ENCODE data around the gene ATP6V0D1.
A peak's percentile ranks its signal among the peaks of the same experiment; 100 is the strongest.

Gene ATP6V0D1

DNA sequence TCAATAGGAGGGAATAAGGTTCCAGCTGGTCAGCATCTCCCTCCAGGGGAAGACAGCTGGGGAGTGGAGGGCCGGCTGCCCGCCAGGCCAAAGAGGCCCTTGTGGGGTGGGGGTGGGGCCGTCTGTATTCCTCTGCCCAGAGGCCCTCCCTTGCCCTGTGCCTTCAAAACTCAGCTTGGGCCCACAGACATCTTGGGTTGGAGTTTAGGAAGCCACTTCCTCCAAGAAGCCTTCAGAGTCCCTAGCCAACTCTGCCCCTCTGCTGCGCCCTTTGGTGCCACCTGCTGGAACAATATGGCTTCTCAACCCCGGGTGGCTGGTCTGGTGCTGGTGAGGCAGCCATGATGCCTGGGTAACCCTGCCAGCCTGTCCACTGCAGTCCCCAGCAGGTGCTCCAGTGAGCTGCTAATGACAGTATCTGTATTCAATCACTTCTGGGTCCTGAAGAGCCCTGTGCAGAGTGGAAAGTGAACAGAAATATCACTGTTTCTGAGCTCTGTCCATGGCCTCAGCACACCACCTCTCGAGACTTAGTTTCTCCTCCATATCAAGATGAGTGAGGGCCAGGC lies 33.4 kb downstream of the ATP6V0D1 start:
- no peaks in the 10 kb centered on the region for H3K27me3 ChIP-seq
- TF ChIP-seq, protein P1, sequence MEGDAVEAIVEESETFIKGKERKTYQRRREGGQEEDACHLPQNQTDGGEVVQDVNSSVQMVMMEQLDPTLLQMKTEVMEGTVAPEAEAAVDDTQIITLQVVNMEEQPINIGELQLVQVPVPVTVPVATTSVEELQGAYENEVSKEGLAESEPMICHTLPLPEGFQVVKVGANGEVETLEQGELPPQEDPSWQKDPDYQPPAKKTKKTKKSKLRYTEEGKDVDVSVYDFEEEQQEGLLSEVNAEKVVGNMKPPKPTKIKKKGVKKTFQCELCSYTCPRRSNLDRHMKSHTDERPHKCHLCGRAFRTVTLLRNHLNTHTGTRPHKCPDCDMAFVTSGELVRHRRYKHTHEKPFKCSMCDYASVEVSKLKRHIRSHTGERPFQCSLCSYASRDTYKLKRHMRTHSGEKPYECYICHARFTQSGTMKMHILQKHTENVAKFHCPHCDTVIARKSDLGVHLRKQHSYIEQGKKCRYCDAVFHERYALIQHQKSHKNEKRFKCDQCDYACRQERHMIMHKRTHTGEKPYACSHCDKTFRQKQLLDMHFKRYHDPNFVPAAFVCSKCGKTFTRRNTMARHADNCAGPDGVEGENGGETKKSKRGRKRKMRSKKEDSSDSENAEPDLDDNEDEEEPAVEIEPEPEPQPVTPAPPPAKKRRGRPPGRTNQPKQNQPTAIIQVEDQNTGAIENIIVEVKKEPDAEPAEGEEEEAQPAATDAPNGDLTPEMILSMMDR (IDR thresholded peaks at IDR 0.05): peak; percentile 42
- no peaks in the 10 kb centered on the region for H3K9me3 ChIP-seq
- H3K4me3 ChIP-seq (ENCODE audit: low read depth in 1 of 2, low read length in 1 of 2): no peak overlapping the region
- peaks cover 100% of the 10 kb centered on the region for H3K36me3 ChIP-seq
- H3K4me1 ChIP-seq (ENCODE audit: control insufficient read depth in 1 of 2, insufficient read depth in 1 of 2, low read depth in 1 of 2, low read length in 1 of 2): no peaks in the 10 kb centered on the region
- no peak overlapping the region for H3K27ac ChIP-seq

DNA sequence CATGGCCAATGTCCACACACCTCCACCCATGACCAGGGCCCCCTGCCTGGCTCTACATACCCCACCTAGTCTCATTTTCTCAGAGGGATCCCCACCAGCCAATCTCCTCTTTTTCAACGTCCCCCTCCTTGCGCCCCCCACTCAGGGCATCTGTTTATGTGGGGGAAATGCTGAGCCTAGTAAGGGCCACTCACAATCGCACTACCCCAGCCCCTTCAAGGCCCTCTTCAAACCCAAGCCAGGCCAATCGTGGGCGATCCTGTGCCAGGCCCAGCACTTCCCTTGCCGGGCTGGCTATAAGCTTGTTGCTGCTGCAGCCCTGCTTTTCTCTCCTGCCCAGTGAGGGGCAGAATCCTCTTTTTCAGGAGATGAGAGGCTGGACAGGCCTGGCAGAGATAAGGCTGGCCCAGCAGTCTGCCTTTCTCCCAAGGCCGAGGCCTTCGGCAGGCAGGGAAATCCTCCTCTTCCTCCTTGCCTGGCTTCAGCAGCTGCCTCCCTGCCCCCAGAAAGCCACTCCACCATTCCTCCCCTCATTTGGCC lies 33.9 kb downstream of the ATP6V0D1 start:
- Histone ChIP-seq H3K9me3 (no peaks in the 10 kb centered on the region), H3K36me3 (peaks cover 100% of the 10 kb centered on the region), H3K4me1 (ENCODE audit: control insufficient read depth in 1 of 2, insufficient read depth in 1 of 2, low read depth in 1 of 2, low read length in 1 of 2) (no peaks in the 10 kb centered on the region), H3K27me3 (no peaks in the 10 kb centered on the region), H3K27ac (no peak overlapping the region), H3K4me3 (ENCODE audit: low read depth in 1 of 2, low read length in 1 of 2) (no peak overlapping the region)
- TF ChIP-seq, protein P1 (IDR thresholded peaks at IDR 0.05): no peak

DNA sequence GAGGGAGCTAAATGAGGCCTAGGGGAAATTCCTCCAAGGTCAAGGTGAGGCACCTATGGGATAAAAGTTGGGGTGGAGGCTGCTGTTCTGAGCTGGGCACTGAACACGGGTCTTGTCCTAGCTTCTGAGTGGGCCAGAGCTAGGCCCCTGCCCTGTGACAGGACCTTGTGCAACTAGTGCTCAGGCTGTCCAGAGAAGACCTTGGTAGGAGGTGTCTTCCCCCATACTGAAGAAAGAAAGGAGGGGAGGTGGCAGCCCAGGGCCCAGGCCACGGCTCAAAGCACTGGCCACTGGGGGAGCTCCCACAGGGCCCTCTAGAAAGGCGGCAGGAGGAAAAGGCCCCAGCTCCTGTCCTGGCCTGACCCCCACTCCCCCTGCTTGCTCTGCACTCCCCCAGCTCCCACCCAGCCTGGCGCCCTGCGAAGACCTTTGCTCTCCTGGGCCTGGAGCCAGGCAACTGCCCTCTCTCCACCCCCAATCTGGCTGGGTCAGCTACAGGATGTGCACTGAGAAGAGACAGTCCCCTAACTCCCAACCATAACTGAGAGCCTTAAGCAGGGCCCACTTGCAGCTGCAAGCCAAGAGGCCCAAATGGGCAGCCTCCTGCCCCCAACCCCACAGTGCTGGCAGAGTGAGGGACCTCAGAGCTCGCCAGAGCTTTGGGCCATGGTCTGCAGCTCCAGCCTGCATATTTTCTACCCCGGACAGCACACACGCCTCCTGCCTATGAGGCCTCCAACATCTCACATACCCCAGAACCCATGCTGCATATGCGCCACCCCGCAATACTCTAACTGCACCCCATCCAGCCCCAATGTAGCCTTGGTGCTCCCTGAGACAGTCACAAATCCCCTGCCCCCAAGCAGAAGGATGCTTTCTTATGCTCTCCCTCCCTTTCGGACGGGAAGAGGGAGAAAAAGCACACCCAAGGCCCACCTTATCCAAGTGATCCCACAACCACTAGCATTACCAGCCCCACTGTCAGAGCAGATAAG lies 34.7 kb downstream of the ATP6V0D1 start:
- Histone ChIP-seq H3K27ac (no peak overlapping the region), H3K36me3 (peaks cover 100% of the 10 kb centered on the region), H3K9me3 (no peaks in the 10 kb centered on the region), H3K27me3 (no peaks in the 10 kb centered on the region), H3K4me3 (ENCODE audit: low read depth in 1 of 2, low read length in 1 of 2) (no peak overlapping the region), H3K4me1 (ENCODE audit: control insufficient read depth in 1 of 2, insufficient read depth in 1 of 2, low read depth in 1 of 2, low read length in 1 of 2) (no peaks in the 10 kb centered on the region)
- TF ChIP-seq, protein P1 (IDR thresholded peaks at IDR 0.05): no peak

DNA sequence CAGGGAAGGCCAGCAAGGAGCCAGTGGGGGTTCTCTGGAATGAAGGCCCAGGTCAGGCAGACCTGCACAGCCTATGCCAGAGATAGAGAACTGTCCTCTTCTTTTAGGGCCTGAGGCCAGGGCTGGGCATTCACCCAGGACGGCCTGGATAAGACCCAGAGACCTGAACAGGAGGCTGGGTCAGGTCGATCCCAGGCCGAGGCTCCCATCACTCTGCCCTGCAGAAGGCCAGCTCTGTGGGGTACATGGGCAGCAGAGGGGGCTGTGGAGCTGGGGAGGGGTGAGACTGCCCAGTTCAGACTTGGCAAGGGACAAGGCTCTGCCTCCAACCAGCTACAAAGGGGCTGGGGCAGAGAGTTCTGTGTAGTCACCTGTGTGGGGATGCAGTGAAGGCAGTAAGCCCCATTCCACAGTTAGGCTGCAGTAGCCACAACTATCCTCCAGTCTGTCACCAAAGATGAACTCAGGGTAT lies 35.5 kb downstream of the ATP6V0D1 start:
- no peaks in the 10 kb centered on the region for H3K9me3 ChIP-seq
- no peak overlapping the region for H3K4me3 ChIP-seq (ENCODE audit: low read depth in 1 of 2, low read length in 1 of 2)
- no peak overlapping the region for H3K27ac ChIP-seq
- TF ChIP-seq, protein P1 (IDR thresholded peaks at IDR 0.05): no peak
- H3K4me1 ChIP-seq (ENCODE audit: control insufficient read depth in 1 of 2, insufficient read depth in 1 of 2, low read depth in 1 of 2, low read length in 1 of 2): no peaks in the 10 kb centered on the region
- no peaks in the 10 kb centered on the region for H3K27me3 ChIP-seq
- H3K36me3 ChIP-seq: peaks cover 100% of the 10 kb centered on the region

DNA sequence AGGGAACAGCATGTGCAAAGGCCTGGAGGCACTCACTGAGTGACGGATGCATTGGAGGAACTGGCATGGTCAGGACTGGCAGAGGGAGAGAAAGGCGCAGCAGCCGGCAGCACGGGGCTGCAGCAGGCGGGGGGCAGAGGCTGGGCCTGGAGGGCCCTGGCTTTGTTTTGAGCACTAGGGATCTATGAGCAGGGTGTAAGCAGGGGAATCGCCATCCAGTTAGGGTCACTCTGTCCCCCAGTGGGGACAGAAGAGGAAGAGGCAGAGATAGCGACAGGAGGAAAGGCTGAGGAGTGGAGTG lies 35.9 kb downstream of the ATP6V0D1 start:
- Histone ChIP-seq H3K4me3 (ENCODE audit: low read depth in 1 of 2, low read length in 1 of 2) (no peak overlapping the region), H3K27ac (no peak overlapping the region), H3K36me3 (peaks cover 100% of the 10 kb centered on the region), H3K9me3 (no peaks in the 10 kb centered on the region), H3K4me1 (ENCODE audit: control insufficient read depth in 1 of 2, insufficient read depth in 1 of 2, low read depth in 1 of 2, low read length in 1 of 2) (no peaks in the 10 kb centered on the region), H3K27me3 (no peaks in the 10 kb centered on the region)
- TF ChIP-seq, protein P1 (IDR thresholded peaks at IDR 0.05): no peak
